Left lung (tissue), 10 donors: ENCODE results near the gene NTN4. TPM values are rescaled to one million over a fixed set of nuclear protein-coding genes. Genes with fewer than 3 reads are reported as not detected.

Source experiments
- ATAC-seq: fragments of 200-7000 bp; cut with Tn5 transposase; one replicate; pipeline ENCODE4 v1.9.1; 2020; ENCODE audit warnings: moderate library complexity
- DNase-seq, 4 donors: peaks; one replicate each; pipeline ENCODE4 v3.0.0-alpha.2; 2013 to 2020
- H3K27ac ChIP-seq, 2 donors: fragments of 200-600 bp; sonication (generic) in 1 of 2; one replicate each; pipeline versions ENCODE4 v1.5.0 to v1.8.0; 2020 to 2021
- H3K27me3 ChIP-seq, 2 donors: fragments of 200-600 bp; sonication (generic) in 1 of 2; one replicate each; pipeline versions ENCODE4 v1.5.0 to v1.8.0; 2020 to 2021
- H3K36me3 ChIP-seq, 2 donors: fragments of 200-600 bp; sonication (generic) in 1 of 2; one replicate each; pipeline versions ENCODE4 v1.5.0 to v1.8.0; 2020 to 2021
- H3K4me1 ChIP-seq, 2 donors: fragments of 200-600 bp; one replicate each; pipeline ENCODE4 v1.8.0; 2021
- H3K4me3 ChIP-seq, 2 donors: fragments of 200-600 bp; sonication (generic) in 1 of 2; one replicate each; pipeline versions ENCODE4 v1.5.0 to v1.8.0; 2020 to 2021; ENCODE audit warnings: mild to moderate bottlenecking in 1 of 2
- H3K9me3 ChIP-seq, 2 donors: fragments of 200-600 bp; sonication (generic) in 1 of 2; one replicate each; pipeline versions ENCODE4 v1.5.0 to v1.8.0; 2020 to 2021
- CTCF ChIP-seq, 2 donors: fragments of 200-600 bp; sonication (generic) in 1 of 2; IDR thresholded peaks; one replicate each; pipeline versions ENCODE4 v1.5.0 to v1.8.0; 2021; ENCODE audit warnings: antibody characterized with exemption in 2 of 2
- intact Hi-C, 2 donors: fragments of 100-400 bp; cut with DNase I; formaldehyde crosslinking; loops; one replicate each; pipeline versions ENCODE4 v1.11.2 to v1.14.2; 2022
- polyA plus RNA-seq, 6 donors: library from polyadenylated mRNA; unstranded; fragments of 120-200 nt; gene quantifications; one replicate each; pipeline ENCODE4 v1.2.1, GENCODE V29; 2013; ENCODE audit not compliant: insufficient read length in 6 of 6
- total RNA-seq, 2 donors: library from RNA; stranded (reverse); fragmentation: NEBNext Ultra II Directional; extraction: Animal tissue kit (Norgen Biotek cat#: 25700); gene quantifications; one replicate each; pipeline ENCODE4 v1.2.1, GENCODE V29; 2021
- donor health status: DM: no; HTN: yes; CAD: no.
- donor health status: DM: no; HTN: no; CAD: no.

Gene NTN4
- total and polyA plus RNA-seq, 8 donors, result 22.6 to 81.5 (median 34.1) TPM

DNA sequence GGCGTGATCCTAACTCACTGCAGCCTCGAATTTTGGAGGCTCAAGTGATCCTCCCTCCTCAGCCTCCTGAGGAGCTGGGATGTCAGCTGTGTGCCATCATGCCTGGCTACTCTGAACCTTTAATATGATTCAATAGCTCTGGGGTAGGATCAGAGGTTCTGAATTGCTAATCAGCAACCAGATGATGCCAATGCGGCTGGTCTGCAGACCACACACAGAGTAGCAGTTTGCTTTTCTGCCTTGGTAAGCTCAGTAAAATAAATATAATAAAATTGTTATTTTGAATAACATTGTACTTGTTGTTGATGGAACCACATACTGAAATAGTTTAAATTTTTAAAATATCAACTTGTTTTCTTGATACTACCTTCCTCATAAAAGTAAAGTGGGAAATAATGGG lies 86.6 kb downstream of the NTN4 start:
- Histone ChIP-seq H3K4me3 (no peak overlapping the region), H3K27ac (no peak overlapping the region), H3K9me3 (no peaks in the 10 kb centered on the region), H3K36me3 (no peaks in the 10 kb centered on the region), H3K4me1 (peaks cover 0 to 5% of the 10 kb centered on the region in 2 donors), H3K27me3 (no peaks in the 10 kb centered on the region)
- no peak for TF ChIP-seq CTCF (IDR thresholded peaks at IDR 0.05)
- ATAC-seq (no peak), DNase-seq (no peak)
- intact Hi-C loops, result no loop called here

DNA sequence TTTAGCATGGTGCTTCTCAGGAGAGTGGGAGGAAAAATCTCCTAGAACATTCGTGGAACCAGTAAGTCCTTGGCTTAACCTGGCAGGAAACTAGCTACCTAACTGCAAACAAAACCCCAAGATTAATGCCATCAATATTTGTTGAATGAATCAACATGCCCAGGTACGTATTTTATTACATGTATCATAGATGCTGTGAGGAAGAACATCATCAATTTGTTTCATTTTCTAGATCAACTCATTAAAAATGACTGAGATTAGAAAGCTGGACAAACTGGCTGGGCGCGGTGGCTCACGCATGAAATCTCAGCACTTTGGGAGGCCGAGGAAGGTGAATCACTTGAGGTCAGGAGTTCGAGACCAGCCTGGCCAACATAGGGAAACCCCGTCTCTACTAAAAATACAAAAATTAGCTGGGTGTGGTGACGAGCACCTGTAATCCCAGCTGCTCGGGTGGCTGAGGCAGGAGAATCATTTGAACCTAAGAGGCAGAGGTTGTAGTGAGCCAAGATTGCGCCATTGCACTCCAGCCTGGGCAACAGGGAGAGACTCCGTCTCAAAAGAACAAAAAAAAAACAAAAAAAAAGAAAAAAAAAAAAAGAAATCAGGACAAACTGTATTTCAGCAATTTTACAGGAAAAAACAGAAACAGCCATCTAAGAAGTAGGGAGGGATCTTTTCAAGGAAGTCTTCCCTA lies 88.7 kb downstream of the NTN4 start:
- TF ChIP-seq CTCF (IDR thresholded peaks at IDR 0.05), result no peak
- intact Hi-C loops, result no loop called here

DNA sequence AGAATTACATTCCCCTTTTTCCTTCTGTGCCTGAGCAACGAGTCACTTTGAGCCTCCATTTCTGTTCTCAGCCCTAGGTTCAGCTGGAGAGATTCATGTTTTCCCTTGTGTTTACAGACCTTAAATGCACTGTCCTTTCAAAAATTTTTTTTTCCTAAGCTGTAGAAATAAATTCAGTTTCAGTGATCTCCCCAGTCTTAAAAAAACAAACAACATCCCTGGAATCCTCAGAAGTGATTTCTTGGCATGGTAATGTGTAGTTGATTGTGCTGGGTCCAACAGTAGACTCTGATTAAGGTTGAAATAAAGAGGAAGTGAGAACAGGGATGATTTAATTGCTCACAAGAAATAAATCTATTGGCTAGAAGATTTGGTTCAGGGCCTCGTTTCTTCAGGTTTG lies 89.3 kb downstream of the NTN4 start:
- Histone ChIP-seq H3K4me3 (no peak overlapping the region), H3K36me3 (no peaks in the 10 kb centered on the region), H3K27me3 (no peaks in the 10 kb centered on the region), H3K4me1 (peaks cover 0 to 5% of the 10 kb centered on the region in 2 donors), H3K9me3 (no peaks in the 10 kb centered on the region), H3K27ac (no peak overlapping the region)
- ATAC-seq, result no peak
- intact Hi-C loops, result no loop called here
- DNase-seq, result no peak
- no peak for TF ChIP-seq CTCF (IDR thresholded peaks at IDR 0.05)

More for the DNA sequence above, 88.7 kb downstream of the NTN4 start:
- Histone ChIP-seq H3K27me3 (no peaks in the 10 kb centered on the region), H3K9me3 (no peaks in the 10 kb centered on the region), H3K36me3 (no peaks in the 10 kb centered on the region), H3K27ac (no peak overlapping the region), H3K4me3 (no peak overlapping the region), H3K4me1 (peaks cover 0 to 5% of the 10 kb centered on the region in 2 donors)
- ATAC-seq (no peak), DNase-seq (no peak)

GRCh38 chr12:95700316-95700785 lies 90.2 kb downstream of the NTN4 start:
- DNase-seq (no peak), ATAC-seq (peak; percentile 45)
- intact Hi-C loops, result no loop called here
- TF ChIP-seq CTCF (IDR thresholded peaks at IDR 0.05), result no peak
- peaks cover 0 to 5% of the 10 kb centered on the region in 2 donors for H3K4me1 ChIP-seq
- H3K9me3 ChIP-seq, result no peaks in the 10 kb centered on the region
- H3K4me3 ChIP-seq, result no peak overlapping the region
- no peaks in the 10 kb centered on the region for H3K27me3 ChIP-seq
- H3K27ac ChIP-seq, result no peak overlapping the region
- no peaks in the 10 kb centered on the region for H3K36me3 ChIP-seq

GRCh38 chr12:95699579-95699978 lies 91.0 kb downstream of the NTN4 start:
- no peak for TF ChIP-seq CTCF (IDR thresholded peaks at IDR 0.05)
- no peaks in the 10 kb centered on the region for H3K9me3 ChIP-seq
- no peak overlapping the region for H3K4me3 ChIP-seq
- H3K36me3 ChIP-seq, result no peaks in the 10 kb centered on the region
- peaks cover 0 to 5% of the 10 kb centered on the region in 2 donors for H3K4me1 ChIP-seq
- intact Hi-C loops, result no loop called here
- DNase-seq, result no peak
- ATAC-seq, result no peak
- H3K27me3 ChIP-seq, result no peaks in the 10 kb centered on the region
- H3K27ac ChIP-seq, result no peak overlapping the region
